GM18909 (cell line): ENCODE measurements around the gene GPR17.

Source experiments
- ATAC-seq: cut with Tn5 transposase; IDR thresholded peaks from one replicate; pipeline ENCODE4 v1.9.1; 2021; ENCODE audit warnings: mild to moderate bottlenecking; ENCODE audit not compliant: unreplicated experiment, poor library complexity

GPR17 gene

GRCh38 chr2:127645395-127646291, at the start of gene GPR17:
TSS of gene GPR17 (plus strand) at chr2:127646153. CDS start at chr2:127650736, 4,583 bp downstream.
- no peak for ATAC-seq

GRCh38 chr2:127596311-127597045, 49.5 kb upstream of the GPR17 start:
- no peak for ATAC-seq

GRCh38 chr2:127597046-127597983, 48.6 kb upstream of the GPR17 start:
- no peak for ATAC-seq

- no peak for ATAC-seq
Observed at GRCh38 chr2:127597984-127598380, 48.0 kb upstream of the GPR17 start.

GRCh38 chr2:127598711-127599110, 47.2 kb upstream of the GPR17 start:
- no peak for ATAC-seq

- no peak for ATAC-seq
Observed at GRCh38 chr2:127599211-127599610, 46.7 kb upstream of the GPR17 start.

GRCh38 chr2:127604986-127605385, 41.0 kb upstream of the GPR17 start:
- no peak for ATAC-seq

- ATAC-seq, result no peak
Observed at GRCh38 chr2:127605691-127606263, 40.2 kb upstream of the GPR17 start.

GRCh38 chr2:127606625-127607398, 39.1 kb upstream of the GPR17 start:
- no peak for ATAC-seq

GRCh38 chr2:127607399-127607908, 38.5 kb upstream of the GPR17 start:
- no peak for ATAC-seq

- ATAC-seq, result no peak
Observed at GRCh38 chr2:127608061-127609030, 37.6 kb upstream of the GPR17 start.

- ATAC-seq, result no peak
Observed at GRCh38 chr2:127609031-127609751, 36.8 kb upstream of the GPR17 start.

GRCh38 chr2:127609818-127610217, 36.1 kb upstream of the GPR17 start:
- ATAC-seq, result no peak

- ATAC-seq, result no peak
Observed at GRCh38 chr2:127610561-127610960, 35.4 kb upstream of the GPR17 start.

GRCh38 chr2:127611076-127611925, 34.7 kb upstream of the GPR17 start:
- ATAC-seq, result no peak

- ATAC-seq, result no peak
Observed at GRCh38 chr2:127612111-127612822, 33.7 kb upstream of the GPR17 start.
